Gastroesophageal sphincter (tissue), 3 donors: ENCODE results near the gene KAZN.

Source experiments
- CTCF ChIP-seq, 4 experiments: fragments of 200-600 bp in 2 of 4; fragments of 450-650 bp in 2 of 4; sonication (generic) in 1 of 4; IDR thresholded peaks; one replicate each; pipeline ENCODE4 v1.5.1; 2017 to 2019; ENCODE audit warnings: antibody characterized with exemption in 4 of 4, mild to moderate bottlenecking in 2 of 4, moderate library complexity in 2 of 4
- EP300 ChIP-seq: sonication (generic); formaldehyde crosslinking; IDR thresholded peaks from one replicate; pipeline ENCODE4 v1.6.1; 2017; ENCODE audit warnings: antibody characterized with exemption, mild to moderate bottlenecking

DNA sequence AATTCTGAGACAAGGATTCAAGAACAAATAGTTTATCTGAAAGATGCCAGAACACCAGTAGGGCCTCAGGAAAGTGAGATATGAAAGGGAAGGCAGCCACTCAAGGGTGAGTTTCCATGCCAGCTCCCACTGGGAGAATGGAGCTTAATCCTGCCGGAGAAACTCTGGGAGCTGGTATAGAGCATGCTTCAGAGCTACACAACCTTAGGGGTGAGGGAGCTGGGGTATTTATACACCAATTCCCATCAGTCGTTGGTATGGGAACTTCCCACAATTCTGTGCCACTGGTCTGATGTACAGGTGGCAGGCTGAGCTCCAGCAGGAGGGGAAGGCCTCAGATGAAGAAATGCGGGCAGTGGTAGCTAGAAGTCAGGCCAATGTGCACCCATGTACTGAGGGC is 86.6 kb downstream of the KAZN start:
- TF ChIP-seq CTCF (IDR thresholded peaks at IDR 0.05), result no peak
- TF ChIP-seq EP300, result no peak
